Measurements from ENCODE around the gene GOLGA6A.
"Not testable (repeated sequence)": the region's sequence is repeated elsewhere in the genome, so short reads cannot be mapped to it uniquely, and the experiment has no call there.

The GOLGA6A gene

DNA sequence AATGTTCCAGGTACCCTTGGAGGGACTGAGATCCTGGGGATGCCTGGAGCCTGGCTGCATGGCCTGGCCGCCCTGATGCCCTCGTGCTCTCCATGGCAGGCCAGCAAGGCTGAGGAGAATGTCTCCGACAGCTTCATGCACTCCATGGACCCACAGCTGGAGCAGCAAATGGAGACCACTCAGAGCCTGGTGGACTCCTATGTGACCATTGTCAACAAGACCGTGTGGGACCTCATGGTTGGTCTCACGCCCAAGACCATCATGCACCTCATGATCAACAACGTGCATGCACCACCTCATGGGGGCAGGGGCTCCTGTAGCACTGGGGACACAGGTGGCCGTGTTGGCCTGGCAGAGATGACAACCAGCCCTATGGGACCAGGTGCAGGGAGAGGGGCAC lies 19.7 kb downstream of the GOLGA6A start:
- TF ChIP-seq CTCF (IDR thresholded peaks at IDR 0.05; ENCODE audit: control insufficient read depth, insufficient read depth, low read depth, low read length, missing control alignments): no peak
- no peak overlapping the region for H3K4me3 ChIP-seq (ENCODE audit: control insufficient read depth, low read depth, low read length)
- no peak for DNase-seq (ENCODE audit: low read depth)

- no peak for DNase-seq (ENCODE audit: low read depth)
- no peak for TF ChIP-seq CTCF (IDR thresholded peaks at IDR 0.05; ENCODE audit: control insufficient read depth, insufficient read depth, low read depth, low read length, missing control alignments)
- H3K4me3 ChIP-seq (ENCODE audit: control insufficient read depth, low read depth, low read length): no peak overlapping the region
These were observed 20.1 kb downstream of the GOLGA6A start for GRCh38 chr15:74062236-74062635.

DNA sequence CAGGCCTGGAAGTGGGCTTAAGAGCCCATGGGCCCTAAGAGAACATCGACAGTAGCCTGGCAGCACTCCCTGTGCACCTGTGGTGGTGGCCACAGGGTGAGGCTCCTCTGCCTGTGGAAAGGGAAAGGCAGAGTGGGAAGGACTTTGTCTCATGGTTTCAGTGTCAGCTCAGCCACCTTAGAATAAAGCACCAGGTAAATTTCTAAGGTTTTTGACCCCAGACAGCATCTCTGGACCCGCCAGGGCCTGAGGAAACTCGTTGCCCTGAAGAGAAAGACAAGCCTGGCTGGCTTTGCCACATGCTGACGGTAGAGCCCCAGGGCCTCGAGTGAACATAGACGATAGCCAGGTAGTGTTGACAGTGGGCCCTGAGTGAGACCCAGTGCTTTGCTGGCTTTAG lies 22.1 kb downstream of the GOLGA6A start:
- no peak for TF ChIP-seq CTCF (IDR thresholded peaks at IDR 0.05; ENCODE audit: control insufficient read depth, insufficient read depth, low read depth, low read length, missing control alignments)
- no peak overlapping the region for H3K4me3 ChIP-seq (ENCODE audit: control insufficient read depth, low read depth, low read length)

DNA sequence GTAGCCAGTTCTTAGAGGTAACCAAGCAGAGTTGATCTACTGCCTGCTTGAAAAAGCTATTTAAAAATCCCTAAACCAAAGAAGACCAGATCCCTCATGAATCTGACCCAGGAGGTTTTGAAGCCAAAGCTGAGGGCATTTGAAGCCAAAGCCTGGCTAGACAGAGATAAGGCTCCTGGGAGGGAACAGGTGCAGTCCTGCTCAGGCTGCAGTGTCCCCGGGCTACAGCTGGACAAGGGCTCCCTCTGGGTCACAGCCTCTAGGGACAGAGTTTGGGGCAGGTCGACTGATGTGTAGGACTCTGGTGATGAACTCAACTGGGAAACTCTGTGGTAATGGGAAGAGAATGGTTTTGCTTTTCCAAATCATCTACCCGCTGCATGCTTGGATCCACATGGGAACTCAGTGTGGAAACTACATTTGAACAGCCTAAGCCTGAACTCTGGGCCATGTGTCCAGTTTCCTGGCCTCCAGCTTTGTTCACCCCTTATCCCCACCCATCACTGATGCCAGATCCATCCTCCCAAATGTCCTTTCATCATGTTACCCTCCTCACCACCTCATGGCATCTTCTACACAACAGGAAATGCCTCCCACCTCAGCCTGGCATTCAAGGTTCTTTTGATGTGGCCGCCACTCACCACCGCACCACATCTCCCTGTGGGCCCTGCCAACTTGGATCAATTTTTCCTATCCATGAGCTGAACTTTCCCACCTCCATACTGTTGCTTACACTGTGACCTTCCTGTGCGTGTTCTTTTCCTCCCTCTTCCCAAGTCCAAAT lies 23.1 kb downstream of the GOLGA6A start:
- H3K4me3 ChIP-seq (ENCODE audit: control insufficient read depth, low read depth, low read length); DNase-seq (ENCODE audit: low read depth): not testable (repeated sequence)

More for the DNA sequence above, 22.1 kb downstream of the GOLGA6A start:
- no peak for DNase-seq (ENCODE audit: low read depth)

DNA sequence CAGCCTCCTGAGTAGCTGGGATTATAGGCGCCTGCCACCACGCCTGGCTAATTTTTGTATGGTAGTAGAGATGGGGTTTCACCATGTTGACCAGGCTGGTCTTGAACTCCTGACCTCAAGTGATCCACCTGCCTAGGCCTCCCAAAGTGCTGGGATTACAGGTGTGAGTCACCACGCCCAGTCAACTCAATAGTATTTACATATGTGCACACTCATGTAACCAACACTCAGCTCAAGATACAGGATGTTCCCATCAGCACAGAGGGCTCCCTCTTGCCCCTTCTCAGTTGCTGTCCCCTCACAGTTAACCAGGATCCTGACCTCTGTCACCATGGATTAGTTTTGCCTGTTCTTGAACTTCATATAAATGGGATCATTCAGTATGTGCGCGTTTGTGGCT lies 26.0 kb downstream of the GOLGA6A start:
- DNase-seq (ENCODE audit: low read depth): not testable (repeated sequence)

DNA sequence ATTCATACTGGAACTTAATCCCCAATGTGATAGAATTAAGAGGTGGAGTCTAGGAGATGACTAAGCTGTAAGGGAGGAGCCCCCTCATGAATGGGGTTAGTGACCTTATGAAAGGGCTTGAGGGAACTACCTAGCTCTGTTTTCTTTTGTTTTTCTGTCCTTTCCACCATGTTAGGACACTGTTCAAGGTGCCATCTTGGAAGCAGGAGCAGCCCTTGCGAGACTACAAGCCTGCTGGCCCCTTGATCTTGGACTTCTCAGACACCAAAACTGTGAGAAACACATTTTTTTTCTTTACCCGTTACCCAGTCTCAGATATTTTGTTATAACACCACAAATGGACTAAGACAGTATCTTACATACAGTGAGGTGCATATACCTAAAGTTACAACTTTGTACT lies 26.5 kb downstream of the GOLGA6A start:
- TF ChIP-seq CTCF (IDR thresholded peaks at IDR 0.05; ENCODE audit: control insufficient read depth, insufficient read depth, low read depth, low read length, missing control alignments): no peak
- H3K4me3 ChIP-seq (ENCODE audit: control insufficient read depth, low read depth, low read length): no peak overlapping the region
- no peak for DNase-seq (ENCODE audit: low read depth)

More for the DNA sequence above, 26.0 kb downstream of the GOLGA6A start:
- not testable (repeated sequence) for H3K4me3 ChIP-seq (ENCODE audit: control insufficient read depth, low read depth, low read length)

GRCh38 chr15:74053941-74054529 lies 28.3 kb downstream of the GOLGA6A start:
- peak; percentile 80 for DNase-seq (ENCODE audit: low read depth)

More at GRCh38 chr15:74053941-74054529, 28.3 kb downstream of the GOLGA6A start:
- TF ChIP-seq CTCF (IDR thresholded peaks at IDR 0.05; ENCODE audit: control insufficient read depth, insufficient read depth, low read depth, low read length, missing control alignments): peak; percentile 78
- H3K4me3 ChIP-seq (ENCODE audit: control insufficient read depth, low read depth, low read length): no peak overlapping the region

Measured in AG09309 (cell line).